GM12878 (cell line): ENCODE measurements around the gene MYCBPAP. TPM values are rescaled to one million over a fixed set of nuclear protein-coding genes. Genes with fewer than 3 reads are reported as not detected.
A peak's percentile ranks its signal among the peaks of the same experiment; 100 is the strongest.

Experiments
- ATF3 ChIP-seq: IDR thresholded peaks from 2 replicates; pipeline ENCODE4 v1.6.1; 2011; ENCODE audit warnings: low read depth, mild to moderate bottlenecking, low read length, moderate library complexity, borderline replicate concordance; ENCODE audit errors: extremely low read depth
- BCLAF1 ChIP-seq: fragments of 450-650 bp; IDR thresholded peaks from 2 replicates; pipeline ENCODE4 v1.6.1; 2017; ENCODE audit warnings: antibody characterized with exemption, mild to moderate bottlenecking, moderate library complexity
- RAD21 ChIP-seq: IDR thresholded peaks from 2 replicates; pipeline ENCODE4 v1.6.1; 2011; ENCODE audit warnings: mild to moderate bottlenecking, low read depth, low read length, moderate library complexity; ENCODE audit not compliant: insufficient read depth
- SMARCA5 ChIP-seq: fragments of 450-650 bp; IDR thresholded peaks from 2 replicates; pipeline ENCODE4 v1.6.1; 2017; ENCODE audit warnings: mild to moderate bottlenecking
- SMC3 ChIP-seq: IDR thresholded peaks from 2 replicates; pipeline ENCODE4 v1.6.1; 2011; ENCODE audit warnings: low read length, improper control_type of control experiment, borderline replicate concordance
- ZNF622 ChIP-seq: fragments of 450-650 bp; IDR thresholded peaks from 2 replicates; pipeline ENCODE4 v1.6.1; 2017; ENCODE audit warnings: mild to moderate bottlenecking, inconsistent platforms
- polyA plus RNA-seq, 11 experiments: library from polyadenylated mRNA; depleted of rRNA in 4 of 11; unstranded in 6 of 11; stranded (reverse) in 5 of 11; fragments of >200 nt; fragmentation: Nextera tagmentation in 4 of 11; fragmentation: Illumina TruSeq in 1 of 11; extraction: Ambion mirVana in 4 of 11; extraction: Trizol in 1 of 11; gene quantifications; 1 replicate in 1 of 11; 2 replicates in 10 of 11; pipeline versions ENCODE4 v1.2.1 to v1.2.3, GENCODE V29; 2011 to 2016; ENCODE audit warnings: inconsistent platforms in 2 of 11, missing spikeins in 2 of 11, low read depth in 1 of 11
- total RNA-seq, 4 experiments: library from RNA; depleted of rRNA in 3 of 4; stranded (reverse); fragments of >200 nt in 3 of 4; fragmentation: Illumina TruSeq in 1 of 4; extraction: Trizol in 1 of 4; gene quantifications; 2 replicates each; pipeline versions ENCODE4 v1.2.1 to v1.2.3, GENCODE V29; 2013 to 2021
- TF ChIP-seq, protein P1 (sequence below), 3 experiments: IDR thresholded peaks in 2 of 3; conservative IDR thresholded peaks in 1 of 3; 2 replicates each; pipeline ENCODE4 v1.5.1; 2011; ENCODE audit warnings: low read depth in 3 of 3, low read length in 3 of 3, mild to moderate bottlenecking in 3 of 3, control low read depth in 2 of 3, moderate library complexity in 2 of 3, inconsistent platforms in 1 of 3, mixed read lengths in 1 of 3; ENCODE audit not compliant: control insufficient read depth in 2 of 3, insufficient read depth in 1 of 3; ENCODE audit errors: extremely low read depth in 1 of 3

Gene MYCBPAP
- total and polyA plus RNA-seq, 10 of the 15 experiments (the other 5 are each of a cell fraction or from before 2014, with no cell fraction given) = 0.23 to 2.7 (median 1.5) TPM

GRCh38 chr17:50550661-50551432 lies 42.6 kb downstream of the MYCBPAP start (continued):
- TF ChIP-seq RAD21 (peak; percentile 40; the same call in 1 of the 2 replicates), ZNF622 (no peak), ATF3 (no peak), SMARCA5 (no peak), BCLAF1 (no peak), SMC3 (peak; percentile 10; the same call in 1 of the 2 replicates)
- TF ChIP-seq, protein P1, sequence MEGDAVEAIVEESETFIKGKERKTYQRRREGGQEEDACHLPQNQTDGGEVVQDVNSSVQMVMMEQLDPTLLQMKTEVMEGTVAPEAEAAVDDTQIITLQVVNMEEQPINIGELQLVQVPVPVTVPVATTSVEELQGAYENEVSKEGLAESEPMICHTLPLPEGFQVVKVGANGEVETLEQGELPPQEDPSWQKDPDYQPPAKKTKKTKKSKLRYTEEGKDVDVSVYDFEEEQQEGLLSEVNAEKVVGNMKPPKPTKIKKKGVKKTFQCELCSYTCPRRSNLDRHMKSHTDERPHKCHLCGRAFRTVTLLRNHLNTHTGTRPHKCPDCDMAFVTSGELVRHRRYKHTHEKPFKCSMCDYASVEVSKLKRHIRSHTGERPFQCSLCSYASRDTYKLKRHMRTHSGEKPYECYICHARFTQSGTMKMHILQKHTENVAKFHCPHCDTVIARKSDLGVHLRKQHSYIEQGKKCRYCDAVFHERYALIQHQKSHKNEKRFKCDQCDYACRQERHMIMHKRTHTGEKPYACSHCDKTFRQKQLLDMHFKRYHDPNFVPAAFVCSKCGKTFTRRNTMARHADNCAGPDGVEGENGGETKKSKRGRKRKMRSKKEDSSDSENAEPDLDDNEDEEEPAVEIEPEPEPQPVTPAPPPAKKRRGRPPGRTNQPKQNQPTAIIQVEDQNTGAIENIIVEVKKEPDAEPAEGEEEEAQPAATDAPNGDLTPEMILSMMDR (IDR thresholded peaks at IDR 0.05 in 2 of 3, conservative IDR thresholded peaks at IDR 0.05 in 1 of 3; ENCODE audit: control insufficient read depth in 2 of 3, extremely low read depth in 1 of 3, insufficient read depth in 1 of 3, low read depth in 3 of 3, low read length in 3 of 3) = peak; percentile 30 to 54 (median 45); a peak in 5 of 6 replicates
